NCI-H1048 (cell line): Measurements from ENCODE around the gene BNIP1.

ENCODE experiments used
- DNase-seq: peaks from one replicate; lab custom pipeline; 2025; lab: John Stamatoyannopoulos, UW

Gene BNIP1

GRCh38 chr5:173211284-173211683 lies 67.0 kb downstream of the BNIP1 start:
- no peak for DNase-seq

- no peak for DNase-seq
These were observed 69.1 kb downstream of the BNIP1 start for GRCh38 chr5:173213236-173213933.
